Stomach (tissue), 9 donors: ENCODE results near the gene SULT1A1. TPM values are rescaled to one million over a fixed set of nuclear protein-coding genes. Genes with fewer than 3 reads are reported as not detected.
A peak's percentile ranks its signal among the peaks of the same experiment; 100 is the strongest.
"Not testable (repeated sequence)": the region's sequence is repeated elsewhere in the genome, so short reads cannot be mapped to it uniquely, and the experiment has no call there.

Experiments
- DNase-seq, 2 donors: peaks; one replicate each; pipeline versions ENCODE4 v3.0.0 to v3.0.0-alpha.2; 2013 to 2019
- H3K27ac ChIP-seq, 5 donors: fragments of 200-600 bp in 4 of 5; sonication (generic) in 4 of 5; one replicate each; pipeline ENCODE4 v1.5.1; 2013 to 2019; ENCODE audit warnings: mild to moderate bottlenecking in 1 of 5, moderate library complexity in 1 of 5
- H3K27me3 ChIP-seq, 3 donors: fragments of 200-600 bp; sonication (generic); one replicate each; pipeline ENCODE4 v1.5.1; 2017 to 2019; ENCODE audit warnings: mixed run types in 1 of 3
- H3K36me3 ChIP-seq, 4 donors: fragments of 200-600 bp; sonication (generic); 1 replicate in 3 of 4; 2 replicates in 1 of 4; pipeline ENCODE4 v1.5.1; 2016 to 2019
- H3K4me1 ChIP-seq, 4 donors: fragments of 200-600 bp; sonication (generic); one replicate each; pipeline ENCODE4 v1.5.1; 2016 to 2019
- H3K4me3 ChIP-seq, 4 donors: fragments of 200-600 bp; sonication (generic) in 3 of 4; one replicate each; pipeline ENCODE4 v1.5.1; 2016 to 2019; ENCODE audit warnings: mild to moderate bottlenecking in 1 of 4
- H3K9me3 ChIP-seq, 4 donors: fragments of 200-600 bp; sonication (generic); one replicate each; pipeline ENCODE4 v1.5.1; 2016 to 2019
- CTCF ChIP-seq, 7 experiments: fragments of 450-650 bp in 4 of 7; fragments of 200-600 bp in 3 of 7; sonication (generic) in 3 of 7; IDR thresholded peaks; one replicate each; pipeline ENCODE4 v1.5.1; 2016 to 2019; ENCODE audit warnings: antibody characterized with exemption in 7 of 7, control low read depth in 2 of 7, mild to moderate bottlenecking in 1 of 7
- EP300 ChIP-seq: sonication (generic); formaldehyde crosslinking; IDR thresholded peaks from one replicate; pipeline ENCODE4 v1.6.1; 2017; ENCODE audit warnings: antibody characterized with exemption
- POLR2A ChIP-seq, 4 donors: fragments of 450-650 bp; IDR thresholded peaks; one replicate each; pipeline ENCODE4 v1.6.1; 2016; ENCODE audit warnings: antibody characterized with exemption in 4 of 4, control low read depth in 2 of 4, mild to moderate bottlenecking in 1 of 4, moderate library complexity in 1 of 4
- POLR2AphosphoS5 ChIP-seq, 3 donors: sonication (generic); formaldehyde crosslinking; IDR thresholded peaks; one replicate each; pipeline ENCODE4 v1.6.1; 2016; ENCODE audit warnings: antibody characterized with exemption in 3 of 3
- WGBS, 5 donors: extraction: QIAGEN DNeasy Blood & Tissue Kit in 3 of 5; methylation state at CpG; one replicate each; pipeline versions ENCODE4 v1.1.5 to v1.1.7; 2013 to 2018; 5-methylcytosine and 5-hydroxymethylcytosine counted together
- intact Hi-C: fragments of 100-400 bp; cut with DNase I; formaldehyde crosslinking; loops from one replicate; pipeline ENCODE4 v1.15.1; 2023; ENCODE audit warnings: low total_unique reads
- polyA plus RNA-seq, 3 donors: library from polyadenylated mRNA; stranded (reverse); fragments of 200-250 nt; gene quantifications; one replicate each; pipeline ENCODE4 v1.2.3, GENCODE V29; 2013
- total RNA-seq, 5 donors: library from RNA; depleted of rRNA; stranded (reverse); fragments of >200 nt; gene quantifications; one replicate each; pipeline versions ENCODE4 v1.1.0 to v1.2.3, GENCODE V29; 2014 to 2016
- donor health status: healthy with polysubstance abuse.
- donor health status: Bipolar disorder and iron deficiency.
- donor health status: healthy.

The SULT1A1 gene
- total and polyA plus RNA-seq, 8 donors, result 6.2 to 99.8 (median 50.6) TPM

- WGBS, 5 donors, result 65 to 85% (median 76%) methylated on average over 8 of the region's 8 CpGs
- Histone ChIP-seq H3K4me3 (no peak overlapping the region), H3K27me3 (no peaks in the 10 kb centered on the region), H3K27ac (peak overlapping the region in 2 of 5 donors; percentile 38 to 41), H3K4me1 (peaks cover 11 to 22% (median 17%) of the 10 kb centered on the region in 4 donors), H3K9me3 (no peaks in the 10 kb centered on the region), H3K36me3 (peaks cover 2 to 22% (median 18%) of the 10 kb centered on the region in 4 donors)
- TF ChIP-seq EP300 (no peak), POLR2A (IDR thresholded peaks at IDR 0.05) (no peak), POLR2AphosphoS5 (IDR thresholded peaks at IDR 0.05) (no peak), CTCF (IDR thresholded peaks at IDR 0.05) (no peak)
- intact Hi-C loops, result no loop called here
- DNase-seq, result no peak
Observed at GRCh38 chr16:28596115-28596630, 13.7 kb downstream of the SULT1A1 start.

GRCh38 chr16:28595451-28595850, 14.4 kb downstream of the SULT1A1 start:
- not testable (repeated sequence) for H3K27ac ChIP-seq

GRCh38 chr16:28592979-28593553, 16.8 kb downstream of the SULT1A1 start:
- 82 to 89% (median 88%) methylated on average over 9 to 13 of the region's 13 CpGs for WGBS, 5 donors
- DNase-seq, result no peak
- H3K4me3 ChIP-seq, result no peak overlapping the region
- H3K27ac ChIP-seq, result no peak overlapping the region
- peaks cover 11 to 22% (median 17%) of the 10 kb centered on the region in 4 donors for H3K4me1 ChIP-seq
- intact Hi-C loops, result no loop called here
- H3K27me3 ChIP-seq, result no peaks in the 10 kb centered on the region
- H3K9me3 ChIP-seq, result no peaks in the 10 kb centered on the region
- peaks cover 31 to 53% (median 49%) of the 10 kb centered on the region in 4 donors for H3K36me3 ChIP-seq
- TF ChIP-seq POLR2AphosphoS5 (IDR thresholded peaks at IDR 0.05) (no peak), CTCF (IDR thresholded peaks at IDR 0.05) (no peak)

More at GRCh38 chr16:28595451-28595850, 14.4 kb downstream of the SULT1A1 start:
- H3K4me3 ChIP-seq, H3K27me3 ChIP-seq, intact Hi-C loops, DNase-seq, H3K9me3 ChIP-seq: not testable (repeated sequence)
- Histone ChIP-seq H3K4me1 (peaks cover 11 to 22% (median 17%) of the 10 kb centered on the region in 4 donors), H3K36me3 (peaks cover 9 to 29% (median 25%) of the 10 kb centered on the region in 4 donors)
- WGBS, 5 donors, result 92 to 95% (median 94%) methylated on average over 4 to 6 of the region's 6 CpGs; no CpG with 5 or more reads in 1 of the 5 donors

- DNase-seq, result no peak
- H3K27ac ChIP-seq, result no peak overlapping the region
- H3K9me3 ChIP-seq, result no peaks in the 10 kb centered on the region
- no peaks in the 10 kb centered on the region for H3K27me3 ChIP-seq
- TF ChIP-seq POLR2AphosphoS5 (IDR thresholded peaks at IDR 0.05), result no peak
- no peak for TF ChIP-seq CTCF (IDR thresholded peaks at IDR 0.05)
- no peak for TF ChIP-seq EP300
- no peak for TF ChIP-seq POLR2A (IDR thresholded peaks at IDR 0.05)
- H3K4me1 ChIP-seq, result peaks cover 11 to 17% (median 15%) of the 10 kb centered on the region in 4 donors
- intact Hi-C loops, result no loop called here
- peaks cover 33 to 58% (median 55%) of the 10 kb centered on the region in 4 donors for H3K36me3 ChIP-seq
- WGBS, 5 donors, result 90 to 95% (median 94%) methylated on average over 4 to 5 of the region's 5 CpGs
- H3K4me3 ChIP-seq, result no peak overlapping the region
Observed at GRCh38 chr16:28592511-28592910, 17.3 kb downstream of the SULT1A1 start.

GRCh38 chr16:28591355-28591754, 18.5 kb downstream of the SULT1A1 start:
- Histone ChIP-seq H3K27ac (no peak overlapping the region), H3K4me1 (peaks cover under 1 to 5% (median 4%) of the 10 kb centered on the region in 4 donors), H3K36me3 (peaks cover 40 to 70% (median 66%) of the 10 kb centered on the region in 4 donors), H3K9me3 (no peaks in the 10 kb centered on the region), H3K4me3 (no peak overlapping the region), H3K27me3 (no peaks in the 10 kb centered on the region)
- TF ChIP-seq POLR2A (IDR thresholded peaks at IDR 0.05) (no peak), CTCF (IDR thresholded peaks at IDR 0.05) (no peak), POLR2AphosphoS5 (IDR thresholded peaks at IDR 0.05) (no peak), EP300 (no peak)
- intact Hi-C loops, result no loop called here
- WGBS, 5 donors, result 82 to 93% (median 90%) methylated on average over 5 to 6 of the region's 6 CpGs
- DNase-seq, result no peak
